Measurements from ENCODE around the gene SUSD3. TPM values are rescaled to one million over a fixed set of nuclear protein-coding genes. Genes with fewer than 3 reads are reported as not detected.
A peak's percentile ranks its signal among the peaks of the same experiment; 100 is the strongest.

Gene SUSD3
- total and polyA plus RNA-seq, 11 donors, result 0.29 to 5.2 (median 0.53) TPM; not detected in 3

GRCh38 chr9:93077811-93078210 lies 19.3 kb downstream of the SUSD3 start:
- Histone ChIP-seq H3K4me3 (no peak overlapping the region), H3K36me3 (no peaks in the 10 kb centered on the region), H3K27ac (no peak overlapping the region), H3K4me1 (peaks cover 0 to 4% (median 0%) of the 10 kb centered on the region in 12 donors), H3K27me3 (no peaks in the 10 kb centered on the region), H3K9me3 (no peaks in the 10 kb centered on the region)
- no peak for ATAC-seq
- intact Hi-C loops (cut with DNase I), result no loop called here
- TF ChIP-seq POLR2A (IDR thresholded peaks at IDR 0.05), result no peak
- TF ChIP-seq CTCF (IDR thresholded peaks at IDR 0.05), result no peak
- 96 to 98% (median 98%) methylated on average over 16 of the region's 16 CpGs for WGBS, 4 donors
- peak in 1 of 5 donors; percentile 8 for DNase-seq

- Histone ChIP-seq H3K4me3 (no peak overlapping the region), H3K4me1 (peaks cover 0 to 14% (median 0%) of the 10 kb centered on the region in 12 donors), H3K27me3 (no peaks in the 10 kb centered on the region), H3K36me3 (no peaks in the 10 kb centered on the region), H3K9me3 (no peaks in the 10 kb centered on the region), H3K27ac (no peak overlapping the region)
- 91 to 100% (median 95%) methylated on average over 7 to 13 of the region's 13 CpGs for WGBS, 4 donors
- TF ChIP-seq POLR2A (IDR thresholded peaks at IDR 0.05) (no peak), CTCF (IDR thresholded peaks at IDR 0.05) (no peak)
- DNase-seq, result peak in 1 of 5 donors; percentile 9
- intact Hi-C loops (cut with DNase I), result no loop called here
- no peak for ATAC-seq
These were observed 20.9 kb downstream of the SUSD3 start for GRCh38 chr9:93079371-93079770.

- no peak for TF ChIP-seq POLR2A (IDR thresholded peaks at IDR 0.05)
- no peak for ATAC-seq
- H3K4me1 ChIP-seq, result peaks cover 0 to 14% (median 0%) of the 10 kb centered on the region in 12 donors
- H3K36me3 ChIP-seq, result no peaks in the 10 kb centered on the region
- intact Hi-C loops (cut with DNase I), result loop anchor here in 1 of 10 donors (10.0 kb wide), 2 partner anchors 66 to 116 kb away; no protein-coding TSS in a partner anchor
- DNase-seq, result peak in 1 of 5 donors; percentile 16
- no peaks in the 10 kb centered on the region for H3K27me3 ChIP-seq
- H3K4me3 ChIP-seq, result no peak overlapping the region
- no peaks in the 10 kb centered on the region for H3K9me3 ChIP-seq
- 84 to 97% (median 95%) methylated on average over 8 to 9 of the region's 9 CpGs for WGBS, 4 donors
- H3K27ac ChIP-seq, result no peak overlapping the region
These were observed 21.9 kb downstream of the SUSD3 start for GRCh38 chr9:93080406-93080805.

GRCh38 chr9:93081081-93081529 lies 22.6 kb downstream of the SUSD3 start:
- Histone ChIP-seq H3K27me3 (no peaks in the 10 kb centered on the region), H3K4me1 (peaks cover 0 to 14% (median 0%) of the 10 kb centered on the region in 12 donors), H3K4me3 (no peak overlapping the region), H3K27ac (no peak overlapping the region), H3K9me3 (no peaks in the 10 kb centered on the region), H3K36me3 (no peaks in the 10 kb centered on the region)
- whole genome bisulfite sequencing, 4 donors, result 87 to 91% (median 89%) methylated on average over 9 to 10 of the region's 10 CpGs
- ATAC-seq, result no peak
- TF ChIP-seq CTCF (IDR thresholded peaks at IDR 0.05) (no peak), POLR2A (IDR thresholded peaks at IDR 0.05) (no peak)
- intact Hi-C loops (cut with DNase I), result loop anchor here in 1 of 10 donors (10.0 kb wide), 2 partner anchors 66 to 116 kb away; no protein-coding TSS in a partner anchor
- DNase-seq, result peak in 2 of 5 donors; percentile 6 to 8

- Histone ChIP-seq H3K4me3 (no peak overlapping the region), H3K36me3 (no peaks in the 10 kb centered on the region), H3K27ac (no peak overlapping the region), H3K4me1 (peaks cover 0 to 14% (median 0%) of the 10 kb centered on the region in 12 donors), H3K27me3 (no peaks in the 10 kb centered on the region), H3K9me3 (no peaks in the 10 kb centered on the region)
- no peak for DNase-seq
- TF ChIP-seq POLR2A (IDR thresholded peaks at IDR 0.05) (no peak), CTCF (IDR thresholded peaks at IDR 0.05) (no peak)
- ATAC-seq, result no peak
- WGBS, 4 donors, result 91 to 96% (median 93%) methylated on average over 3 of the region's 3 CpGs
- intact Hi-C loops (cut with DNase I), result loop anchor here in 1 of 10 donors (10.0 kb wide), 2 partner anchors 67 to 117 kb away; no protein-coding TSS in a partner anchor
These were observed 23.4 kb downstream of the SUSD3 start for GRCh38 chr9:93081931-93082330.
